GM18870 (cell line): ENCODE measurements around the gene GGTLC1.

ENCODE experiments used
- ATAC-seq: cut with Tn5 transposase; IDR thresholded peaks from one replicate; pipeline ENCODE4 v1.9.1; 2021; ENCODE audit warnings: moderate library complexity; ENCODE audit not compliant: unreplicated experiment

GGTLC1 gene

GRCh38 chr20:23966927-23967615 is 21.5 kb downstream of the GGTLC1 start:
- no peak for ATAC-seq

- no peak for ATAC-seq
These were observed 22.3 kb downstream of the GGTLC1 start for GRCh38 chr20:23966298-23966697.

- no peak for ATAC-seq
These were observed 24.6 kb downstream of the GGTLC1 start for GRCh38 chr20:23963941-23964340.

GRCh38 chr20:23962272-23962671 is 26.3 kb downstream of the GGTLC1 start:
- no peak for ATAC-seq

GRCh38 chr20:23959054-23959453 is 29.5 kb downstream of the GGTLC1 start:
- ATAC-seq = no peak

- no peak for ATAC-seq
These were observed 32.7 kb downstream of the GGTLC1 start for GRCh38 chr20:23955896-23956295.

GRCh38 chr20:23954008-23954745 is 34.4 kb downstream of the GGTLC1 start:
- ATAC-seq = no peak

- ATAC-seq = no peak
These were observed 42.4 kb downstream of the GGTLC1 start for GRCh38 chr20:23946206-23946605.

- ATAC-seq = no peak
These were observed 45.3 kb downstream of the GGTLC1 start for GRCh38 chr20:23943304-23943703.

- ATAC-seq = no peak
These were observed 48.9 kb downstream of the GGTLC1 start for GRCh38 chr20:23939641-23940040.

- ATAC-seq = no peak
These were observed 49.5 kb downstream of the GGTLC1 start for GRCh38 chr20:23939063-23939462.

GRCh38 chr20:23938118-23938438 is 50.5 kb downstream of the GGTLC1 start:
- no peak for ATAC-seq

GRCh38 chr20:23937303-23938117 is 51.1 kb downstream of the GGTLC1 start:
- ATAC-seq = peak; percentile 84
